ENCODE results near the gene PLEKHM3. TPM values are rescaled to one million over a fixed set of nuclear protein-coding genes. Genes with fewer than 3 reads are reported as not detected.
A peak's percentile ranks its signal among the peaks of the same experiment; 100 is the strongest.

Gene PLEKHM3
- total and polyA plus RNA-seq, 2 donors (not counting 3 experiments of a cell fraction or from before 2014, with no cell fraction given), result 3.1 to 9.1 TPM

DNA sequence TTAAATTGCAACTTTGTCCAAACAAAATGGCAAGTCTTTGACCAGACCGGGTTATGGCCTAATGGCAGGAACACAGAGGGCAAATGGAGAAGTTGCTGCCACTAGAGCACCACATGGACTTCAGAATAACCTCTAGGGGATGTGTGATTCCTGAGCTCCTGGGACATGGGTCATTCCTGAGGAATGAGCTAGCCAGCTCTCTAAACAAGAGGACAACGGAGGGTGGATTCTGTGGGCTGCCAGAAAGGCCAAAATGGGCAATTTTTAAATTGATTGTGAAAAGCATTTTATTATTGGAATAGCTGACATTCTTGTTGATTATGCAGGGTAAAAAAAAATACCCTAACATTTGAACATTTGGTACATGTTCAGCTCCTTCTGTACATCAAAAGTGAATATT, 145.8 kb downstream of the PLEKHM3 start:
- Histone ChIP-seq H3K9ac (replicated peaks; ENCODE audit: extremely low read depth, insufficient read depth, low read length) (no peak overlapping the region), H3K4me2 (ENCODE audit: insufficient read depth, low read length) (no peak overlapping the region), H3K79me2 (ENCODE audit: control insufficient read depth, insufficient read depth, low read length) (no peaks in the 10 kb centered on the region), H2AFZ (ENCODE audit: low read depth, low read length) (no peak overlapping the region), H3K36me3 (ENCODE audit: control insufficient read depth in 2 of 2, extremely low read depth in 1 of 2, insufficient read depth in 2 of 2, low read length in 2 of 2) (no peaks in the 10 kb centered on the region), H3K4me1 (ENCODE audit: control insufficient read depth, extremely low read depth, insufficient read depth, low read length) (peaks cover 4% of the 10 kb centered on the region), H3K9me3 (replicated peaks; ENCODE audit: control insufficient read depth, insufficient read depth, low read length) (no peaks in the 10 kb centered on the region), H3K27ac (ENCODE audit: insufficient read depth, low read depth, low read length) (no peak overlapping the region), H3K27me3 (ENCODE audit: control insufficient read depth in 2 of 2, insufficient read depth in 2 of 2, low read length in 2 of 2) (no peaks in the 10 kb centered on the region), H3K4me3 (replicated peaks in 1 of 3; ENCODE audit: insufficient read depth in 1 of 3, low read depth in 1 of 3, low read length in 3 of 3) (no peak overlapping the region), H3K9me1 (replicated peaks; ENCODE audit: control insufficient read depth, extremely low read depth, insufficient read depth, low read length) (no peaks in the 10 kb centered on the region), H4K20me1 (replicated peaks; ENCODE audit: control insufficient read depth, extremely low read depth, insufficient read depth, low read length) (no peaks in the 10 kb centered on the region)
- DNase-seq (ENCODE audit: low read depth, low spot score) (peak; percentile 28), FAIRE-seq (no peak)
- dilution Hi-C loops (cut with MboI; ENCODE audit: extremely low pct_ligation_motif_present, low sequenced_read_pairs), result no loop called here
- TF ChIP-seq, protein P1, sequence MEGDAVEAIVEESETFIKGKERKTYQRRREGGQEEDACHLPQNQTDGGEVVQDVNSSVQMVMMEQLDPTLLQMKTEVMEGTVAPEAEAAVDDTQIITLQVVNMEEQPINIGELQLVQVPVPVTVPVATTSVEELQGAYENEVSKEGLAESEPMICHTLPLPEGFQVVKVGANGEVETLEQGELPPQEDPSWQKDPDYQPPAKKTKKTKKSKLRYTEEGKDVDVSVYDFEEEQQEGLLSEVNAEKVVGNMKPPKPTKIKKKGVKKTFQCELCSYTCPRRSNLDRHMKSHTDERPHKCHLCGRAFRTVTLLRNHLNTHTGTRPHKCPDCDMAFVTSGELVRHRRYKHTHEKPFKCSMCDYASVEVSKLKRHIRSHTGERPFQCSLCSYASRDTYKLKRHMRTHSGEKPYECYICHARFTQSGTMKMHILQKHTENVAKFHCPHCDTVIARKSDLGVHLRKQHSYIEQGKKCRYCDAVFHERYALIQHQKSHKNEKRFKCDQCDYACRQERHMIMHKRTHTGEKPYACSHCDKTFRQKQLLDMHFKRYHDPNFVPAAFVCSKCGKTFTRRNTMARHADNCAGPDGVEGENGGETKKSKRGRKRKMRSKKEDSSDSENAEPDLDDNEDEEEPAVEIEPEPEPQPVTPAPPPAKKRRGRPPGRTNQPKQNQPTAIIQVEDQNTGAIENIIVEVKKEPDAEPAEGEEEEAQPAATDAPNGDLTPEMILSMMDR (IDR thresholded peaks at IDR 0.05; ENCODE audit: extremely low read depth in 1 of 2, insufficient read depth in 1 of 2, low read depth in 1 of 2, low read length in 2 of 2), result no peak
- TF ChIP-seq GATA2 (IDR thresholded peaks at IDR 0.05; ENCODE audit: insufficient read depth, insufficient read length, low read depth, low read length) (no peak), JUN (IDR thresholded peaks at IDR 0.05; ENCODE audit: borderline replicate concordance, insufficient read depth, insufficient read length, low read depth) (no peak), POLR2AphosphoS5 (IDR thresholded peaks at IDR 0.05; ENCODE audit: insufficient read depth, low read depth, low read length) (no peak), POLR2A (IDR thresholded peaks at IDR 0.05; ENCODE audit: low read depth, low read length) (no peak), MYC (IDR thresholded peaks at IDR 0.05; ENCODE audit: low read depth, low read length) (no peak), EZH2 (IDR thresholded peaks at IDR 0.05; ENCODE audit: borderline replicate concordance, low read depth, low read length, severe bottlenecking) (no peak), FOS (IDR thresholded peaks at IDR 0.05; ENCODE audit: borderline replicate concordance, insufficient read depth, low read length) (no peak)
- TF ChIP-seq, protein P2, sequence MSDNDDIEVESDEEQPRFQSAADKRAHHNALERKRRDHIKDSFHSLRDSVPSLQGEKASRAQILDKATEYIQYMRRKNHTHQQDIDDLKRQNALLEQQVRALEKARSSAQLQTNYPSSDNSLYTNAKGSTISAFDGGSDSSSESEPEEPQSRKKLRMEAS (IDR thresholded peaks at IDR 0.05; ENCODE audit: insufficient read depth, insufficient read length), result no peak
- POLR2A ChIA-PET, result no interaction called here
- intact Hi-C loops (cut with micrococcal nuclease), result no loop called here
- CTCF ChIA-PET, result interaction anchor here (0.6 to 1.2 kb wide), 9 partner anchors 10 to 161 kb away, joined by 3 to 7 read pairs (median 4); partner anchors contain the start of gene FZD5
- no TSS peak for BruUV-seq (replicated peaks)
